AG04449 (cell line): ENCODE data around the gene CHCHD6.

Experiments
- CTCF ChIA-PET: fragments of 350-600 bp; formaldehyde crosslinking; extraction: SDS; loops from one replicate; lab custom pipeline; 2021; ENCODE audit warnings: antibody characterized with exemption; lab: Yijun Ruan, JAX
- POLR2A ChIA-PET: fragments of 400-600, 350-600 bp; formaldehyde crosslinking; extraction: SDS; loops from one replicate; lab custom pipeline; 2020; ENCODE audit warnings: antibody characterized with exemption, inconsistent platforms; lab: Yijun Ruan, JAX
- DNase-seq: peaks from one replicate; pipeline ENCODE4 v3.0.0-alpha.2; 2010; ENCODE audit warnings: low read depth, low spot score
- H3K4me3 ChIP-seq: 2 replicates; pipeline ENCODE4 v1.5.1; 2011; ENCODE audit warnings: low read depth, mild to moderate bottlenecking, control low read depth, low read length
- CTCF ChIP-seq: IDR thresholded peaks from one replicate; pipeline ENCODE4 v1.5.1; 2011; ENCODE audit warnings: mild to moderate bottlenecking, moderate library complexity, low read length, control low read depth, inconsistent platforms; ENCODE audit not compliant: insufficient read depth; ENCODE audit errors: missing control alignments

The CHCHD6 gene

GRCh38 chr3:126715432-126715831, 11.4 kb downstream of the CHCHD6 start:
- ChIA-PET CTCF (interaction anchor here (1.0 to 2.0 kb wide), 2 partner anchors 36 to 38 kb away, joined by 3 to 5 read pairs; no protein-coding TSS in a partner anchor), POLR2A (no interaction called here)
- DNase-seq, result no peak
- H3K4me3 ChIP-seq, result no peak overlapping the region
- TF ChIP-seq CTCF, result no peak

GRCh38 chr3:126716057-126716456, 12.0 kb downstream of the CHCHD6 start:
- TF ChIP-seq CTCF, result no peak
- DNase-seq, result no peak
- H3K4me3 ChIP-seq, result no peak overlapping the region
- POLR2A ChIA-PET, result interaction anchor here (0.6 kb wide), 1 partner anchor 28 kb away, joined by 3 read pairs; no protein-coding TSS in a partner anchor
- CTCF ChIA-PET, result interaction anchor here (1.0 to 2.0 kb wide), 3 partner anchors 15 to 37 kb away, joined by 3 to 5 read pairs (median 3); no protein-coding TSS in a partner anchor

GRCh38 chr3:126718561-126719445, 14.8 kb downstream of the CHCHD6 start:
- DNase-seq, result no peak
- H3K4me3 ChIP-seq, result no peak overlapping the region
- TF ChIP-seq CTCF, result no peak
- ChIA-PET CTCF (interaction anchor here (0.7 to 1.6 kb wide), 5 partner anchors 14 to 283 kb away, joined by 3 to 4 read pairs (median 3); no protein-coding TSS in a partner anchor), POLR2A (interaction anchor here (0.6 kb wide), 1 partner anchor 12 kb away, joined by 3 read pairs; no protein-coding TSS in a partner anchor)

GRCh38 chr3:126720596-126720995, 16.6 kb downstream of the CHCHD6 start:
- CTCF ChIA-PET, result interaction anchor here (1.0 kb wide), 1 partner anchor 262 kb away, joined by 3 read pairs; no protein-coding TSS in a partner anchor
- H3K4me3 ChIP-seq, result no peak overlapping the region
- TF ChIP-seq CTCF, result no peak
- DNase-seq, result no peak
- POLR2A ChIA-PET, result no interaction called here

GRCh38 chr3:126721246-126721645, 17.2 kb downstream of the CHCHD6 start:
- H3K4me3 ChIP-seq, result no peak overlapping the region
- POLR2A ChIA-PET, result no interaction called here
- TF ChIP-seq CTCF, result no peak
- no peak for DNase-seq
- CTCF ChIA-PET, result interaction anchor here (0.6 to 1.0 kb wide), 3 partner anchors 30 to 261 kb away, joined by 3 read pairs; no protein-coding TSS in a partner anchor

GRCh38 chr3:126723237-126723636, 19.2 kb downstream of the CHCHD6 start:
- H3K4me3 ChIP-seq, result no peak overlapping the region
- ChIA-PET CTCF (interaction anchor here (1.0 kb wide), 1 partner anchor 259 kb away, joined by 3 read pairs; the partner anchor contains the start of gene PLXNA1), POLR2A (no interaction called here)
- no peak for TF ChIP-seq CTCF
- DNase-seq, result no peak
